Right hindlimb (tissue), 1 donor: Measurements from ENCODE around the gene PLG.
"Not testable (repeated sequence)": the region's sequence is repeated elsewhere in the genome, so short reads cannot be mapped to it uniquely, and the experiment has no call there.

Experiments
- DNase-seq: peaks from one replicate; pipeline ENCODE4 v3.0.0-alpha.2; 2018

The PLG gene

DNA sequence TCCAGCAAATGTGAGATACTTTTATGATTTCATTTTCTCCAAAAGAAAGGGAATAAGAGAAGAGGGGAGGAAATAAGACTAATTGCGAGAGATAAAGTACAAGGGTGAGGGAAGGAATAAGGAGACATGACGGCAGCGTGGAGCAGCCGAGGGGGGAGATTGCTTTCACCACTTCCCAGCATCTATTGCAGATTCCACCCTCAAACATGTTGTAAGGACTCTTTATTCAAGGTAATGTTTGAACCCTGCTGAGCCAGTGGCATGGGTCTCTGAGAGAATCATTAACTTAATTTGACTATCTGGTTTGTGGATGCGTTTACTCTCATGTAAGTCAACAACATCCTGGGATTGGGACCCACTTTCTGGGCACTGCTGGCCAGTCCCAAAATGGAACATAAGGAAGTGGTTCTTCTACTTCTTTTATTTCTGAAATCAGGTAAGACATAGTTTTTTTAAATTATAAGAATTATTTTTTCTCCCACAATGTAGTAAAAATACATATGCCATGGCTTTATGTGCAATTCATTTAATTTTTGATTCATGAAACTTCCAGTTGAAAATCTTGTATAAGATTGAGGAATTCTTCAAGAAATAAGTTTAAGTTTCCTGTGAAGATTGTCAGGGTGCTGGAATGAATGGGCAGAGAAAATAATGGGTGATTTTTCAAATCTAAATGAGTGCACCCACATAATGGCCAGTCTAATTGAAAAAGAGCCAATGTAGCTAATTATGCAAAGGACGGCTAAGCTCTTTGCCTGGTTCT is at the start of gene PLG:
PLG (plus strand) TSS at position 327 of the 763 bp plus-strand sequence; CDS start at position 388, 61 bp downstream.
- DNase-seq = not testable (repeated sequence)

DNA sequence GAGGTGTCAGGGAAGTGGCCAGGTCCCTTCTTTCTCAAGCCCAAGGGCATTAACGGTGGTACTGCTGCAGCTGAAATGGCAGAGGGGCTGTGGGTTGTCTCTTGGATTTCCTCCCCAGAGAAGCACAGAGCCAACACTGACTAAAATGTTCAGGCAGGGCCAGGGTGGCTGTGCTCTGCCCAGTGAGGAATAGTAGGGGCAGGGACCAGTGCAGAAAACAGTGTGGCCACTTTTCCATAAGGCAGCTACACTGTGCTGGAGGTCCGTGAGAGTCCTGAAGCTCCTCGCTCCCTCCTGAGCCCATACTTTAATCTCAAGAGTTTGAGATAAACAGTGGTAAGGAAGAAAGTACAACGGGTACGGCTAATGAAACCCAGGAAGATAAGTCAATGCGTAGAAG is 42.5 kb upstream of the PLG start:
- DNase-seq = no peak

DNA sequence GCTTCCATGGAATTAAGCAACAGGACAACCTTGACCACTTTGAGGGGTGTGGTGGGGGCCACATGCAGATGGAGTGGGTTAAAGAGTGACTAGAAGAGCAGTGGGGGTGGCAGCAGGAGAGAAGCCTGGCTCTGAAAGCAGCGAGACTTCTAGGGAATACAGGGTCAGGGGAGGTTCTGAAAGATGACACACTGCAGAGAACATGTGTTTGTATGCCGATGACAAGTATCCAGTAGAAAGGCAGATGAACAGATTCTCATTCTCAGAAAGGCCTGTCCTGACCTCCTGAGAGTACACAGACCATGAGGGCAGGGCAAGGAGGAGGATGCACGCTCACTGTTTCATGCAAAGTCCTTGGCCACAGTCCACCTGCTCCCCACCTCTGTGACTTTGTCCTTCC is 40.8 kb upstream of the PLG start:
- DNase-seq = no peak

DNA sequence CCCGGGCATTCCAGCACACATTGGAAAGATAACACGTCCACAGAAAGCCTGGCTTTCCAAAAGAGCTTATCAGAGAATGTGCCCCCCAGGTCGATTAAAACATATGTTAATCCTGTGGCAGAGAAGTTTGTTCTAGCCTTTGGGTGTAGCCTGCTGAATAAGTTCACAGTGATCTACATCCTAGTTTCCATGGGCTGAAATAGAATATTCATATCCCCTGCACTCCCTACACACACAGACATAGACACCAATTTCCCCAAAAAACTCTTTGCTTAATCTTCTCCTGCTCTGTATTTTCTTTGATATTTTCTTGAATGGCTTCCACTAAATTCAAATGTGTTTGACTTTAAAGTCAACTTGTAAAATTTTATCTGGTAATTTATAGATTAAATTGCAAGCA is 39.6 kb upstream of the PLG start:
- no peak for DNase-seq

DNA sequence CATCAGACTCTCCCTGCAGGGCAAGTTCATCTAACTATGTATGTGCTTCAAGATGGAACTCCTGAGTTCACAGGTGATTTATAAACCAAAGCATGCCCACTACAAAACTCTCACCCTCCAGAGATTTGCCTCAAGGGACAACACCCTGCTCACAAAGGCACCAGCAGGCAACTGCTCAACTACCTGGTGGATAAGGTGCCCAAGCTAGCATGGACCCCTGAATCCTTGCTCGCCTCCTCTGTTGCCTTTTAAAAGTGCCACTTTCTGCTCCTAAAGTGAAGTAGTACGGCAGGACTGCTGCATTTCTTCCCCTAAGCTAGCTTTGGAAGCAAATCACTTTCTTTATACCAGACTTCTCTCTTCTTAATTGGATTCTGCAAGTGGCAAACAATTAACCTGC is 39.2 kb upstream of the PLG start:
- no peak for DNase-seq

DNA sequence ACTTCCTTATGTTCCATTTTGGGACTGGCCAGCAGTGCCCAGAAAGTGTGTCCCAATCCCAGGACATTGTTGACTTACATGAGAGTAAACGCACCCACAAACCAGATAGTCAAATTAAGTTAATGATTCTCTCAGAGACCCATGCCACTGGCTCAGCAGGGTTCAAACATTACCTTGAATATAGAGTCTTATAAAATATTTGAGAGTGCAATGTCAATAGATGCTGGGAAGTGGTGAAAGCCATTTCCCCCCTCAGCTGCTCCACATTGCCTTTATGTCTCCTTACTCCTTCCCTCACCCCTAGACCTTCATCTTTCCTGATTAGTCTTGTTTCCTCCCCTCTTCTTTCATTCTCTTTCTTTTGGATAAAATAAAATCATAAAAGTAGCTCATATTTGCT is 37.8 kb upstream of the PLG start, which contains the start of gene LPA:
LPA (minus strand) TSS at position 78 of the 400 bp plus-strand sequence; CDS start at position 17, 61 bp downstream.
- DNase-seq = not testable (repeated sequence)

DNA sequence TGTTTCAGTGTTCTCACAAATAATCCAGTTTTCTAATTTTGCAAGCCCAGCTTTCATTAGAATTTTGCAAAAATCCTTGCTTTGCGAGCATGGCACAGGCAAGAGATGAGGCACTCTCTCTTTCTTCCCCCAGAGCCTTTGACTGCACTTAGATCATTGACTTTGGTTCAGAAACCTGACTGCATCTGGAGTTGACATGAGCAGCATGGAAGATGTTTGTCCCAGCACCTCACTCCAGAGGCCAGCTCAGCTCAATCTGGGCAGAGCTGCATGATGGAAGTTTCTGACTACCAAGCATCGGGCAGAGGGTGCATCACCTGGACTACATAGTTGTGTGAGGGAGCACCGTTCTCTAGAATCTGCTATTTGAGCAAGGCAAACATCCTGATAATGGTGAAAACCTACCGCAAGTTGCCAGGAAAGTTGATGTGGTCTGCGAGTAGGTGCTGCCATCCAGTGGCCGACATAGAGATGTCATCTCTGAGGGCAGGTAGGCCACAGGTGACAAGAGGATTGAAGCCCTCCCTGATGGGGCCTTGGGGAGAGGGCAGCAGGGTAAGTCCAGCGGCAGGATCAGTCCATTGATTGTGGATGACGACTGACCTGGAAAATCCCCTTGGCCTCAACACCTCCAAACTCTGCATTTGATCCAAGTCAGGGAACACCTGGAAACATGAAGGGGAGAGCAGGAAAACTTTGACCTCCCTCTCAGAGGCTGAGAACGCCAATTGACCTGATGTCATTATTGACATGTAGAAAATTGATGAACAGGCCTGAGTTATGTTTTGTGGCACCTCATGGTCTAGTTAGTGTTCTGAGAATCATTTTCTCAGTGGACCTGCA is 34.2 kb upstream of the PLG start:
- DNase-seq = no peak

DNA sequence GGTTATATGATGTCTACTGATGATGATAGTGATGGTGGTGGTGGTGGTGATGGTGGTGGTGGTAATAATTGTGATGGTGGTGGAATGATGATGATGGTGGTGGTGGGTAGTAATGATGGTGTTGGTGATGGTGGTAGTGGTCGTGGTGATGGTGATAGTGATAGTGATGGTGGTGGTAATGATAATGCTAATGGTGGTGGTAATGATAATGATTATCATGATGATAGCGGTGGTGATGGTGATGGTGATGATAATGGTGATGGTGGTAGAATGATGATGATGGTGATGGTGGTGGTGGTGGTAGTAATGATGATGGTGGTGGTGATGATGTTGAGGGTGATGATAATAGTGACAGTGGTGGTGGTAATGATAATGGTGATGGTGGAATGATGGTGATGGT is 33.5 kb upstream of the PLG start:
- no peak for DNase-seq

DNA sequence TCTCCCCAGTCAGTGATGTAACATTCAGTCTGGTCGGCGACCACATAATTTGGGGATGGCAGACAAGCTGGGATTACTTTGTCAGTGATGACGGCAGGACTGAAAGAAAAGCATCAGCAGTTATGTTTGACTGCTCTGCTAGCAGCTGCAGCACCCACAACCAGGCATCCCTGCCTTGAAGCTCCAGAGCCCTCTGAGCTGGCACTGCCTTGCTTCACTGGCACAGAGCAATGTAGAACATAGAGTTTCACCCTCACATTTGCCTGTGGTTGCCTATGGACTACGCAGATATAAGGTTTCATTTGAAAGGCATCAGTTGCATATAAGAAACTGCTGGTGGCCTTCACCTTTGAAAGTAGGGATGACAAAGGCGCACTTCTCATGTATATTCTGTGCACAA is 25.6 kb upstream of the PLG start:
- not testable (repeated sequence) for DNase-seq

DNA sequence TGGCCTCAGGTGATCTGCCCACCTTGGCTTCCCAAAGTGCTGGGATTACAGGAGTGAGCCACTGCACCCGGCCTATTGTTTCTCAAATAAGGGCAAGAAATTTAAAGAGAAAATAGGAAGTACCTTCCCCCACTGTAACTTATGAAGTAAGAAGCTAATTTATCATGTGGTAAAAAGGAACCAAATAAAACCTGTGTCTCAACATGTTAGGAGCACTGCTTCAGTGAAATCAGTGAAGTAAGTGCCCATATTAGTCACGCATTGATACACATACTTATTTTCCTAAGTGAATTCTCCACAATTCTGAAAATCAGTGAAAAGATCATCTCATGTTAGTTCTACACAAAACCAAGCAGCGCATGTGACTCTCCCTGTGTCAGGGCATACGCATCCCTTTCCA is 23.8 kb upstream of the PLG start:
- DNase-seq = no peak

DNA sequence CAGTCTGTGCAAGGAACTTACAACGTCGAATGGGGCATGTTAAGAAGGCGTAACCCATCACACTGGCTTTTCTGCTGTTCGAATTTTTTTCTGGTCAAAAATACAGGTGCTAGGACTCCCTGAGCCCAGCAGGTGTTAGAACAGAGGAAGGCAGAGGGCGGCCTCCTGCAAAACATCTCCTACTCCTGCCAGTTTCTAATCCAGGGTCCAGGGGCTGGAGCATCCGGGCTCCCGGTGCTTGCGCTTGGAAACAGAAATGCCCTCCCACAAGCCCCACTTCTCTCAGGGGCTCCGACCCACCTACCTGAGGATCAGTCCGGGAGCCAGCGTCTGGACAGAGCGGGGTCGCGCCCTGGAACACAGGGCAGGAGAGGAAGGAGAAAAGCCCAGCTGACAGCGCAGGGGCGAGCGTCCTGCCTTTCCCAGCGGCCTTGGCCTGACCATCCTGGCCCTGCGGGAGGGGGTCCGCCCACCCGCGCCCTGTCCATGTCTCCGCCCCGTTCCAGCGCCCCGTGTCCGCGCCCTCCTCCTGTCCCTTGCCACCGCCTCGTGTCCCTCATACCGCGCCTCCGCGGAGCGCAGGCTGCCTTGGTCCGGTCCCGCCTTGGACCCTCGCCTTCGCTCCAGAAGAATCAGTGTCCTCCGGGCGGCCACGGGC is 23.2 kb upstream of the PLG start:
- DNase-seq = no peak

DNA sequence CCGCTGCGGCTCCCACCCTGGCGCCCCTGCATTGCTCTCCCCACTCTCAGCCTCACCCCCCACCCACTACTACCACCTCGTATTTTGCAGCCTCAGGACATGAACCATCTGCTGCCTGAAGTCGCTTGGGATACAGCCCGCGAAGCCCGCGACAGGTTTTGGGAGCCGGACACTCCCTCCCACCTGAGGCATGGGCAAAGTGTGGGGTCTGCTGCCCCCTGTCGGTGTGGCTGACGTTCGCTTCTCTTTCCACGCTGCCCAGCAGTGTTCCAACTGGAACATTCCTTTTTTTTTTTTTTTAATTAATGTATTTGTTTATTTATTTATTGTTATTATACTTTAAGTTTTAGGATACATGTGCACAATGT is 22.7 kb upstream of the PLG start:
- no peak for DNase-seq

DNA sequence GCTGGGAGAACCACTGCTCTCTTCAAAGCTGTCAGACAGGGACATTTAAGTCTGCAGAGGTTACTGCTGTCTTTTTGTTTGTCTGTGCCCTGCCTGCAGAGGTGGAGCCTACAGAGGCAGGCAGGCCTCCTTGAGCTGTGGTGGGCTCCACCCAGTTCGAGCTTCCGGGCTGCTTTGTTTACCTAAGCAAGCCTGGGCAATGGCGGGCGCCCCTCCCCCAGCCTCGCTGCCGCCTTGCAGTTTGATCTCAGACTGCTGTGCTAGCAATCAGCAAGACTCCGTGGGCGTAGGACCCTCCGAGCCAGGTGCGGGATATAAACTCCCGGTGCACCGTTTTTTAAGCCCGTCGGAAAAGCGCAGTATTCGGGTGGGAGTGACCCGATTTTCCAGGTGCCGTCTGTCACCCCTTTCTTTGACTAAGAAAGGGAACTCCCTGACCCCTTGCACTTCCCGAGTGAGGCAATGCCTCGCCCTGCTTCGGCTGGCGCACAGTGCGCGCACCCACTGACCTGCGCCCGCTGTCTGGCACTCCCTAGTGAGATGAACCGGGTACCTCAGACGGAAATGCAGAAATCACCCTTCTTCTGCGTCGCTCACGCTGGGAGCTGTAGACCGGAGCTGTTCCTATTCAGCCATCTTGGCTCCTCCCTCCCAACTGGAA is 16.8 kb upstream of the PLG start:
- DNase-seq = not testable (repeated sequence)

DNA sequence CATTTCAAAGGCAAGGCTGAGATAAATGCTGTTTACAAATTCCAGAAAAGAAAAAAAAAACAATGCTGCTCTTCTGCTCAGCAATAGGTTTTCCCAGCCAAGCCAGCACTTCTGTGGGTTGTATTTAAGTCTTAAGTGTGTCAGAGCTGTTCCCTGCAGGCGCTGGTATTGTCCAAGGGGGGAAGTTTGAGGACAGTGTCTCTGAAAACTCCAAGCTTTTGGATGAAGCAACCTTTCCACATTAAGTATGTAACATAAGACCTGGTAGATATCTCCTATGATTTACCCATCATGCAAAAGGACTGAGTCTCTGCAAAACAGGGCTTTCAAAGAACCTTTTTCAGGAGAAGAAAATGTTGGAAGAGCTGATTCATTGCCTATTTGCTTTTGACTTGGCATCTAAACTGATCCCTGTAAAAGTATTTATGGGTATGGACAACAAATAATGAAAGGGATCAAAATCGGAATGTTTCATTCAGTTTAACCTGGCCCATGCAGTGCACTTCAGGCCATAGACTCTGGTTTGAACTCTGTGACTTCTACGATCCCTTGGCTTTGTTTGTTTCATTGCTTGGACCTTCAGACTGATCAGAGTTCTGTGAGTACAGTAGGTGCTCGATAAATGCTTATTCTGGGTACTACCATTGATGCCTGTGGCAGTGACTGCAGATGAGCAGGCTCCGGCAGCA is 16.1 kb upstream of the PLG start:
- no peak for DNase-seq

DNA sequence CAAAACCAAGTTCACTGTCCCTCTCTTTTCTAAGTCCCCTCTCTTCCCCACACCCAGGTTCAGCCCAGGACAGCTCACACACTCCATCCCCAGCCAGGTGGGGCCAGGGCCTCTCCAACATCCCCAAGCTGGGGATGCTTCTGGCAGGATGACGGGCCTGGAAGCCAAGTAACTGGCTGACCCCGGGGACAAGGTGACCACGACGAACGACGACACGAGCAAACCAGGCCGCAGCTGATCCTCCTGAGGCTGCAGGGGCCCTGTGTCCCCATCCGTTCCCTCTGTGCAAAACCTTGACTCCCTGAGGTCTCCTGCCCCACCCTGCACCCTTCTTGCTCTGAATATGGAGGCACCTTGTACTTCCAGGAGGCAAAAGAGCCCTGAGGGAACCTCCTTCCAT is 11.6 kb upstream of the PLG start:
- no peak for DNase-seq

DNA sequence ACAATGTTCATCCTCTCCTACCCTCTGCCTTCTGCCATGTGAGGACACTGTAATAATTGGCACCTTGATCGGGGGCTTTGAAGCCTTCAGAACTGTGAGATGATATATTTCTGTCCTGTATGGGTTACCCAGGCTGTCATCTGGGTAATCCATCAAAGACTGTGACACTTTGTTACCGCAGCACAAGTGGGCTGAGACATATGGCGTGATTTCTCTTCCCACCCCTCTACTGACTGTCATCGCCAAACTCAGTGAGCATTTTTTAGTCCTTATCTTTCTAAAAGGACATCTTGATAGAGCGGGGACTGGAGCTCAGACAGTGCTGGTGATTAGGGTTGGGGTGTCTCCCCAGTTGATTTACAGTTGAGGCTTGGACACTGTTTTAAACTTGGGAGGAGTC is 10.4 kb upstream of the PLG start:
- no peak for DNase-seq

DNA sequence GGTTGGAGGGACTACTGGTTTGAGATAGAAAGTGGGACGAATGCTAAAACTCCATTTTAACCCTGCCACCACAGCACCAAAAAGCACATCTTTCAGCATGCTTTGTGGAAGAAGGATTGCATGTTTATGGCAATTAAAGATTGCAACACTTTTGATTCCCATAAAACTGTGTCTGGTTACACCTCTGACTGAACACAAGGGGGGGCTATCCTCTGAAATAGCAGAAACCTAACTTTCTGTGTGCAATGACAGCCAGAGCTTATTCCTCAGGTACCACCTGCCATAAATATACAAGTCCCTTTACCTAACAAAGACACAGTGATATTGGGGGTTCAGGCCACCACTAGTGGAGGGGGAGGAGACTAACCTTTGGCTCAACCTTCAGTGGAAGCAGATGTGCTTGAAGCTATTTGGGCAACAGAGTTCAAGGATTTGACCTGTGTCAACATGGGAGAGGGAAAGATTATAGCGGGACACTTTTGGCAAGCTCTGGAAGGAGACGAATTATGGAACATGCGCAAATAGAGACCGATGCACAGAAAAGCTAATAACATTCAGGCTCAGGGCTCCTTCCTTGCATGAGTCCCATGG is 9.6 kb upstream of the PLG start:
- no peak for DNase-seq

DNA sequence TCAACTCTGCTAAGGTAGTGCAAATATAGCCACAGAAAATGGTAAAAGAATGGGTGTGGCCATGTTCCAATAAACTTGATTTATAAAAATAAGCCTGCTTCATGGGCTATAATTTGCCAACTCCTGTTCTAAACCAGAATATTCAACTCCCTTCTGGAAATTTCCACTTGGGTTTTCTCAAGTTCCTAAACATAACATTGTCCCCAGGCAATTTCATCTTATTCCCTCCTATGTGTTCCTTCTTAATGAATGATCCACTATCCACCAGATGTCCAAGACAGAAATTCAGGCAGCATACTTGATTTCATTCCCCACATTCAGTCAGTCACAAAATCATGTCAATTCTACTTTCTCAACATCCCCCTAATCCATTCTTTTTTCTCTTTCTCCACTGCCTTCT is 7.0 kb upstream of the PLG start:
- not testable (repeated sequence) for DNase-seq

DNA sequence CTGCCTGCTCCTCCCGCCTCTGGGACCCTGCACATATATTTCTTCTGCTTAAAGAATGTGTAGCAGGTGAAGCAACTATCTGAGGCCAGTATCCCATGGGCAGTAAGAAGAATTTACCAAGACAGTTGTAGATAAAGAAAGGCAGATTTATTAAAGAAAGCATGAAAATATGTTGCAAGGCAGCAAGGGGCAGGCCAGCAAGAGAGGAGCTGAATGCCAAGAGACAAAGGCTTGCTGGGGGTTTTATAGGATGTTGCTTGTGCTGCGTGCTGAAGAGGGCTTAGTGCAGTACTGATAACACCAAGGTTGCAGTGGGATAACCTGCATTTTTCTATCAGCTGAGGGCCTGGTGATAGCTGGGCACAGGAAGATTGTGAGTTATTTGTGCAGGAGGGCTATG is 6.4 kb upstream of the PLG start:
- not testable (repeated sequence) for DNase-seq

DNA sequence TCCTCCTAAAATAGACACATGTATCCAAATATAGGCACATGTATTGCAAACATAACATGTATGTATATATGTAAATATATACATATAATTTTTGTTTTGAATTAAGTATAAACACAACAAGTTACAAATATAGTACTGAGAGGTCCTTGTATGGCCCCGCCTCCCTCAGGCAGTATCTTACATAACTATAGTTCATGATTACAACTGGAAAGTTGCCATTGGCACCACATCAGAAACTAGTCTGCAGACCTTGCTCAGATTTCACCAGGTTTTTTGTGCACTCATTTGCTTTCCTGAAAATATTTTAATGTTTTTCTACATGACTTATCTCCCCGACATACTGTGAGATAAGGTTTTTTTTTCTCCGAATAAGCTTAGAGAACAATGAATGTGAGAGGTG is 5.2 kb upstream of the PLG start:
- not testable (repeated sequence) for DNase-seq

DNA sequence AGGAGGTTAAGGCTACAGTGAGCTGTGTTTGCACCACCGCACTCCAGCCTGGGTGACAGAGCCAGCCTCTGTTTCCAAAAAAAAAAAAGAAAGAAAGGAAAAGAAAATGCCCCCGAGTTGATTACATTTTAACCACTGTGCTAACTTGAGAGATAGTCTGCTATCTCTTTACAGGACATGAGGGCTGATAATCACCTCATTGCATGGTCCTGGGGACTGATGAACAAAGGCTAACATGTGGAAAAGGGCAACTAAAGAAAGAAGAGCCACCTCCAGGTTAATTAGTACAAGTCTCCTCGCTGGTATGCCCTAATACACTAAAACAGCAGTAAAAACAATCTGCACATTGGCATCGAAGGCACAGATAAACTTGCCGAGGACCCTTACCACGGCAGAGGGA is 4.2 kb upstream of the PLG start:
- DNase-seq = no peak

DNA sequence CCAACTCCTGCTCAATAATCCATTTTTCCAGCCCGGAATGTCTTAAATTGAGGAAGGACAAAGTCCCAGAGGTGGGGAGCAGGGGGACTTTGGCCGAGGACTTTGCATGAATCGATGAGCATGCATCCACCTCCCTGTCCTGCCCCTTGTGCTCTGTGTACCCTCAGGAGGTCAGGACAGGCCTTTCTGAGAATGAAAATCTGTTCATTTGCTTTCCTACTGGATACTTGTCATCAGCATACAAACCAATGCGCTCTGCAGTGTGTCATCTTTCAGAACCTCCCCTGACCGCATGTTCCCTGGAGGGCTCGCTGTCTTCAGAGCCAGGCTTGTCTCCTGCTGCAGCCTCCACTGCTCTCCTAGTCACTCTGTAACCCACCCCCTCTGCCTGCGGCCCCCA is 2.6 kb downstream of the PLG start:
- DNase-seq = not testable (repeated sequence)
